Endothelial cell of umbilical vein (primary cell): ENCODE results near the gene PNMA8A. TPM values are rescaled to one million over a fixed set of nuclear protein-coding genes. Genes with fewer than 3 reads are reported as not detected.

ENCODE experiments used
- BruUV-seq: library from RNA; stranded (reverse); fragments of 400-500 nt; replicated peaks from 2 replicates; lab custom pipeline; 2021; lab: Mats Ljungman, UMichigan
- CTCF ChIA-PET: fragments of 300-600, 350-600 bp; sonication (Branson Sonifier 250); formaldehyde crosslinking; loops from one replicate; lab custom pipeline; 2021; ENCODE audit warnings: antibody characterized with exemption, inconsistent platforms; lab: Charles Lee
- POLR2A ChIA-PET: fragments of 300-600, 350-600 bp; sonication (Branson Sonifier 250); formaldehyde crosslinking; loops from one replicate; lab custom pipeline; 2021; ENCODE audit warnings: antibody characterized with exemption, inconsistent platforms; lab: Charles Lee
- DNase-seq: peaks from one replicate; pipeline ENCODE4 v3.0.0-alpha.2; 2011; ENCODE audit warnings: low read depth, low spot score
- FAIRE-seq: peaks from 2 replicates; lab custom pipeline; 2011; peaks lifted over from hg19 to GRCh38; lab: Jason Lieb, UNC
- H2AFZ ChIP-seq: 2 replicates; pipeline ENCODE4 v1.6.0; 2012; ENCODE audit warnings: low read depth, low read length, control low read depth, inconsistent platforms
- H3K27ac ChIP-seq: 2 replicates; pipeline ENCODE4 v1.5.1; 2011; ENCODE audit warnings: low read depth, mild to moderate bottlenecking, control low read depth, low read length, moderate library complexity; ENCODE audit not compliant: insufficient read depth
- H3K27me3 ChIP-seq, 2 experiments: 2 replicates each; pipeline versions ENCODE4 v1.6.0 to v1.6.1; 2011; ENCODE audit warnings: low read length in 2 of 2, mixed read lengths in 1 of 2; ENCODE audit not compliant: control insufficient read depth in 2 of 2, insufficient read depth in 2 of 2
- H3K36me3 ChIP-seq, 2 experiments: 2 replicates in 1 of 2; 3 replicates in 1 of 2; pipeline ENCODE4 v1.5.1; 2011; ENCODE audit warnings: low read length in 2 of 2, mild to moderate bottlenecking in 1 of 2, moderate library complexity in 1 of 2; ENCODE audit not compliant: control insufficient read depth in 2 of 2, insufficient read depth in 2 of 2; ENCODE audit errors: extremely low read depth in 1 of 2
- H3K4me1 ChIP-seq: 3 replicates; pipeline ENCODE4 v1.5.1; 2011; ENCODE audit warnings: mild to moderate bottlenecking, low read length; ENCODE audit not compliant: control insufficient read depth, insufficient read depth; ENCODE audit errors: extremely low read depth
- H3K4me2 ChIP-seq: 2 replicates; pipeline ENCODE4 v1.6.1; 2011; ENCODE audit warnings: low read length, control low read depth, mixed read lengths; ENCODE audit not compliant: insufficient read depth
- H3K4me3 ChIP-seq, 3 experiments: fragments of 200-600 bp in 1 of 3; sonication (generic), shearing (Covaris generic) in 1 of 3; replicated peaks in 1 of 3; 2 replicates each; pipeline ENCODE4 v1.5.1; 2011 to 2016; ENCODE audit warnings: control low read depth in 3 of 3, low read length in 3 of 3, mild to moderate bottlenecking in 2 of 3, inconsistent platforms in 1 of 3, low read depth in 1 of 3, moderate library complexity in 1 of 3; ENCODE audit not compliant: insufficient read depth in 1 of 3
- H3K79me2 ChIP-seq: 2 replicates; pipeline ENCODE4 v1.6.0; 2012; ENCODE audit warnings: low read length, inconsistent platforms; ENCODE audit not compliant: control insufficient read depth, insufficient read depth
- H3K9ac ChIP-seq: replicated peaks from 2 replicates; pipeline ENCODE3; 2011; ENCODE audit warnings: low read length, control low read depth; ENCODE audit not compliant: insufficient read depth; ENCODE audit errors: extremely low read depth
- H3K9me1 ChIP-seq: replicated peaks from 3 replicates; pipeline ENCODE4 v1.6.0; 2011; ENCODE audit warnings: mild to moderate bottlenecking, low read length; ENCODE audit not compliant: control insufficient read depth, insufficient read depth; ENCODE audit errors: extremely low read depth
- H3K9me3 ChIP-seq: replicated peaks from 2 replicates; pipeline ENCODE4 v1.5.1; 2012; ENCODE audit warnings: low read length, inconsistent platforms; ENCODE audit not compliant: control insufficient read depth, insufficient read depth
- H4K20me1 ChIP-seq: replicated peaks from 2 replicates; pipeline ENCODE3; 2011; ENCODE audit warnings: mild to moderate bottlenecking, low read length; ENCODE audit not compliant: control insufficient read depth, insufficient read depth; ENCODE audit errors: extremely low read depth
- EZH2 ChIP-seq: IDR thresholded peaks from 2 replicates; pipeline ENCODE4 v1.6.1; 2012; ENCODE audit warnings: borderline replicate concordance, low read depth, mild to moderate bottlenecking, moderate library complexity, low read length, inconsistent platforms; ENCODE audit not compliant: severe bottlenecking
- FOS ChIP-seq: IDR thresholded peaks from 2 replicates; pipeline ENCODE4 v1.6.1; 2011; ENCODE audit warnings: mild to moderate bottlenecking, low read length, moderate library complexity, borderline replicate concordance; ENCODE audit not compliant: insufficient read depth
- GATA2 ChIP-seq: IDR thresholded peaks from 2 replicates; pipeline ENCODE4 v1.7.0; 2011; ENCODE audit warnings: low read depth, mild to moderate bottlenecking, moderate library complexity, mixed read lengths, low read length; ENCODE audit not compliant: insufficient read length, insufficient read depth
- JUN ChIP-seq: IDR thresholded peaks from 2 replicates; pipeline ENCODE4 v1.6.1; 2011; ENCODE audit warnings: borderline replicate concordance, low read depth; ENCODE audit not compliant: insufficient read length, insufficient read depth
- MYC ChIP-seq: IDR thresholded peaks from one replicate; pipeline ENCODE4 v1.6.1; 2011; ENCODE audit warnings: mild to moderate bottlenecking, low read depth, low read length
- POLR2A ChIP-seq: IDR thresholded peaks from 2 replicates; pipeline ENCODE4 v1.6.1; 2012; ENCODE audit warnings: low read depth, mild to moderate bottlenecking, control low read depth, low read length
- POLR2AphosphoS5 ChIP-seq: IDR thresholded peaks from 2 replicates; pipeline ENCODE4 v1.6.1; 2012; ENCODE audit warnings: low read depth, mild to moderate bottlenecking, control low read depth, low read length, moderate library complexity; ENCODE audit not compliant: insufficient read depth
- dilution Hi-C: fragments of 300-500 bp; cut with MboI; formaldehyde crosslinking; loops from one replicate; pipeline ENCODE4 v1.15.0; 2019; ENCODE audit warnings: low sequenced_read_pairs; ENCODE audit not compliant: extremely low pct_ligation_motif_present
- intact Hi-C: fragments of 100-400 bp; cut with micrococcal nuclease; formaldehyde crosslinking; loops from one replicate; pipeline ENCODE4 v1.10.0; 2022
- polyA plus RNA-seq, 4 experiments: library from polyadenylated mRNA; depleted of rRNA in 3 of 4; stranded (reverse) in 3 of 4; unstranded in 1 of 4; fragments of >200 nt; gene quantifications; 2 replicates each; pipeline versions ENCODE4 v1.2.1 to v1.2.3, GENCODE V29; 2011 to 2012; ENCODE audit warnings: missing spikeins in 1 of 4
- total RNA-seq: library from RNA; stranded (reverse); gene quantifications from 2 replicates; pipeline ENCODE4 v1.2.3, GENCODE V29; 2021
- TF ChIP-seq, protein P1 (sequence below), 2 donors: IDR thresholded peaks; 1 replicate in 1 of 2; 2 replicates in 1 of 2; pipeline ENCODE4 v1.5.1; 2011; ENCODE audit warnings: low read length in 2 of 2, mild to moderate bottlenecking in 2 of 2, moderate library complexity in 2 of 2, control low read depth in 1 of 2, inconsistent platforms in 1 of 2, low read depth in 1 of 2; ENCODE audit not compliant: insufficient read depth in 1 of 2; ENCODE audit errors: extremely low read depth in 1 of 2
- TF ChIP-seq, protein P2 (sequence below): IDR thresholded peaks from 2 replicates; pipeline ENCODE4 v1.6.1; 2011; ENCODE audit not compliant: insufficient read depth, insufficient read length

Gene PNMA8A
- total and polyA plus RNA-seq, 2 donors (not counting 3 experiments of a cell fraction or from before 2014, with no cell fraction given), result 0.25 to 0.27 TPM

DNA sequence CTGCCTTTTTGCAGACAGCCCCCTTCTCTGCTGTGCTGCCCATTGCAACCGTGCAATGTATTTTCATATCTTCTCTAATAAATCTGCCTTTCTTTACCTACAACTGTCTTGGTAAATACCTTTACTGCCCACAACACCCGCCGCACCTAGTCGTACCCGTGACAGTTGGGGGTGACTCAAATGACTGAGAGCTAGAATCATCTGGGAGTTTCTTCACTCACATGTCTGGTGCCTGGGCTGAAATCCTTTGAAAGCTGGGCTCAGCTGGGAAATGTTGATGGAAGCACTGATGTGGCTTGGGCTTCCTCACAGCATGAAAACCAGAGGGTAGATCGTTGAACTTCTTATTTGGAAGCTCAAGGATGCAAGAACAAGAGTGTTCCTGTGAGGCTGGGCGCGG, 2.8 kb upstream of the PNMA8A start:
- Histone ChIP-seq H3K9me3 (no peaks in the 10 kb centered on the region), H3K9me1 (no peaks in the 10 kb centered on the region), H3K27me3 (peaks cover 5 to 8% of the 10 kb centered on the region in 2 experiments), H3K79me2 (no peaks in the 10 kb centered on the region), H3K9ac (no peak overlapping the region), H2AFZ (no peak overlapping the region), H3K36me3 (no peaks in the 10 kb centered on the region), H4K20me1 (no peaks in the 10 kb centered on the region), H3K27ac (no peak overlapping the region), H3K4me3 (no peak overlapping the region), H3K4me1 (peaks cover 4% of the 10 kb centered on the region), H3K4me2 (no peak overlapping the region)
- intact Hi-C loops (no loop called here), dilution Hi-C loops (no loop called here)
- FAIRE-seq (no peak), DNase-seq (no peak)
- BruUV-seq, result no TSS peak
- ChIA-PET POLR2A (no interaction called here), CTCF (interaction anchor here (0.7 to 1.1 kb wide), 2 partner anchors 13 to 17 kb away, joined by 3 read pairs; no protein-coding TSS in a partner anchor)
- no peak for TF ChIP-seq POLR2AphosphoS5
- TF ChIP-seq JUN, result no peak

DNA sequence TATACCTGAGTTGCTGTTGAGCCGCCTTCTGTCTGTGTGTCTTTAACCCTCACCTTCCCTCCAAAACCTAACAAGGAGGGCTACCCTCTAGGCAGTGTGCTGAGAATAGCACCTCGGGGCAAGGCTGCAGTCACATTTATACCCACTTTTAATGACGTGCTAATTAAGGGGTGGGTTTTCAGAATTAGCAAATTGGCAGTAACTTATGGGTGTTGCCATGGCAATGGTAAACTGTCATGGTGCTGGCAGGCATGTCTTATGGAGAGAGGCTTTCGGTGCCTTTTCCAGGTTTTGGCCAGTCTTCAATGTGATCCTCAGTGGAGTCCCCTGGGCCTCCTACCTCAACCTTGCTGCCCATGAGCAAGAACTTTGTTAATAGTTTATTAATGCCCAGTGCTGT, 1.2 kb upstream of the PNMA8A start:
- peaks cover 5 to 8% of the 10 kb centered on the region in 2 experiments for H3K27me3 ChIP-seq
- no peaks in the 10 kb centered on the region for H4K20me1 ChIP-seq
- no peak overlapping the region for H3K4me2 ChIP-seq
- no peaks in the 10 kb centered on the region for H3K36me3 ChIP-seq
- no peak overlapping the region for H3K27ac ChIP-seq
- H3K4me3 ChIP-seq, result no peak overlapping the region
- intact Hi-C loops (no loop called here), dilution Hi-C loops (no loop called here)
- peaks cover 4% of the 10 kb centered on the region for H3K4me1 ChIP-seq
- no peak overlapping the region for H3K9ac ChIP-seq
- no TSS peak for BruUV-seq
- H3K9me3 ChIP-seq, result no peaks in the 10 kb centered on the region
- ChIA-PET CTCF (interaction anchor here (1.1 to 1.4 kb wide), 2 partner anchors 18 to 41 kb away, joined by 3 read pairs; no protein-coding TSS in a partner anchor), POLR2A (no interaction called here)
- no peaks in the 10 kb centered on the region for H3K79me2 ChIP-seq
- no peak for FAIRE-seq
- no peaks in the 10 kb centered on the region for H3K9me1 ChIP-seq
- DNase-seq, result no peak
- H2AFZ ChIP-seq, result no peak overlapping the region
- no peak for TF ChIP-seq MYC
- TF ChIP-seq, protein P1, sequence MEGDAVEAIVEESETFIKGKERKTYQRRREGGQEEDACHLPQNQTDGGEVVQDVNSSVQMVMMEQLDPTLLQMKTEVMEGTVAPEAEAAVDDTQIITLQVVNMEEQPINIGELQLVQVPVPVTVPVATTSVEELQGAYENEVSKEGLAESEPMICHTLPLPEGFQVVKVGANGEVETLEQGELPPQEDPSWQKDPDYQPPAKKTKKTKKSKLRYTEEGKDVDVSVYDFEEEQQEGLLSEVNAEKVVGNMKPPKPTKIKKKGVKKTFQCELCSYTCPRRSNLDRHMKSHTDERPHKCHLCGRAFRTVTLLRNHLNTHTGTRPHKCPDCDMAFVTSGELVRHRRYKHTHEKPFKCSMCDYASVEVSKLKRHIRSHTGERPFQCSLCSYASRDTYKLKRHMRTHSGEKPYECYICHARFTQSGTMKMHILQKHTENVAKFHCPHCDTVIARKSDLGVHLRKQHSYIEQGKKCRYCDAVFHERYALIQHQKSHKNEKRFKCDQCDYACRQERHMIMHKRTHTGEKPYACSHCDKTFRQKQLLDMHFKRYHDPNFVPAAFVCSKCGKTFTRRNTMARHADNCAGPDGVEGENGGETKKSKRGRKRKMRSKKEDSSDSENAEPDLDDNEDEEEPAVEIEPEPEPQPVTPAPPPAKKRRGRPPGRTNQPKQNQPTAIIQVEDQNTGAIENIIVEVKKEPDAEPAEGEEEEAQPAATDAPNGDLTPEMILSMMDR (IDR thresholded peaks at IDR 0.05; ENCODE audit: extremely low read depth in 1 of 2, insufficient read depth in 1 of 2, low read depth in 1 of 2, low read length in 2 of 2), result no peak
- TF ChIP-seq GATA2, result no peak
- no peak for TF ChIP-seq FOS
- no peak for TF ChIP-seq POLR2A
- TF ChIP-seq POLR2AphosphoS5, result no peak
- TF ChIP-seq, protein P2, sequence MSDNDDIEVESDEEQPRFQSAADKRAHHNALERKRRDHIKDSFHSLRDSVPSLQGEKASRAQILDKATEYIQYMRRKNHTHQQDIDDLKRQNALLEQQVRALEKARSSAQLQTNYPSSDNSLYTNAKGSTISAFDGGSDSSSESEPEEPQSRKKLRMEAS, result no peak
- TF ChIP-seq JUN, result no peak
- TF ChIP-seq EZH2, result no peak
